Activated naive CD4-positive, alpha-beta T cell treated with anti-CD3 and anti-CD28 coated beads for 36 hours (primary cell): Measurements from ENCODE around the gene SPEF1. TPM values are rescaled to one million over a fixed set of nuclear protein-coding genes. Genes with fewer than 3 reads are reported as not detected.

Source experiments
- CTCF ChIA-PET: fragments of 350-600 bp; sonication (Branson Sonifier 250); formaldehyde crosslinking; loops from one replicate; lab custom pipeline; 2021; ENCODE audit warnings: antibody characterized with exemption; lab: Charles Lee
- DNase-seq: peaks from one replicate; pipeline ENCODE4 v3.0.0-alpha.2; 2020
- H3K27ac Mint-ChIP-seq: one replicate; pipeline ENCODE4 v1.8.0; 2021; ENCODE audit warnings: mild to moderate bottlenecking, mixed read lengths
- H3K27me3 Mint-ChIP-seq: one replicate; pipeline ENCODE4 v1.8.0; 2021; ENCODE audit warnings: low read depth, mixed read lengths
- H3K36me3 Mint-ChIP-seq: one replicate; pipeline ENCODE4 v1.8.0; 2021; ENCODE audit warnings: low read depth, mixed read lengths
- H3K4me1 Mint-ChIP-seq: one replicate; pipeline ENCODE4 v1.8.0; 2021; ENCODE audit warnings: low read depth, mixed read lengths
- H3K4me3 Mint-ChIP-seq: one replicate; pipeline ENCODE4 v1.8.0; 2021; ENCODE audit warnings: mild to moderate bottlenecking, moderate library complexity, mixed read lengths
- H3K9me3 Mint-ChIP-seq: one replicate; pipeline ENCODE4 v1.8.0; 2021; ENCODE audit warnings: mixed read lengths
- intact Hi-C: fragments of 100-400 bp; cut with micrococcal nuclease; formaldehyde crosslinking; loops from one replicate; pipeline ENCODE4 v1.15.1; 2023
- total RNA-seq, 2 experiments: library from RNA; stranded (reverse); gene quantifications; one replicate each; pipeline ENCODE4 v1.2.3, GENCODE V29; 2021

The SPEF1 gene
- total RNA-seq, 2 experiments from 2014 or later = not detected

DNA sequence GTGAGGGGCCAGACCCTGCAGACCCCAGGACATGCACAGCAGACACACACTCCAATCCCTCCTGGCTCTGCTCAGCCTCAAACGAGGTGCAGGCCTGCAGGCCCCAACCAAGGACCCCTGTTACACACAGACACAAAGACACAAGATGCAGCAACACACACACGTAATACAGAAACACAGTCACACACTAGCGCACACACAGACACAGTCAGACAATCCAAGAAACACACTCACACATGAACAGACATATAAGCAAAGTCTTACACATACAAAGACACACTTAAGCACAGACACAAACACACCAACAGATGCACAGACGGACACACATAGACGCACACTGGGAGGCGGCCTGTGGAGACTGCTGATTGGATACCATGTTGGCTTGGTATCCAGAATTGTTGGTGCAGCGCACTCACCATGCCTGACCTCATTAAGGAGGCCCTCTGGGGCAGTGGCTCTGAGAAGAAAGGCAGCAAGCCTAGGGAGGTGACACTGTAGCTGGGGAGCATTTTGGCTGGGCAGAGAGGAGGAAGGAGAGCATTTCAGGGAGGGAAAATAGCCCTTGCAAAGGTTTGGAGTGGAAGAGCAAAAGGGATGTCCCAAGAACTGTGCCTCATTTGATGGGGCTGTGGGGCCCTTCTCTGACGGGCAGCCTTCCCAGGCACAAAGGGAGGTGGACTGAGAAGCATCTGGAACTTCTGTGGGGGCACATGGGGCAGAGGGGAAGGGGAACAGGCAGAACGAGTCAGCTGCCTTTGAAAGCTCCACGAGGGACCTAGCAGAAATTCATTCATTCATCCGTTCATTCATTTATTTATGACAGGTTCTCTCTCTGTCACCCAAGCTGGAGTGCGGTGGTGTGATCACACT, 50.2 kb downstream of the SPEF1 start:
- no peaks in the 10 kb centered on the region for H3K9me3 Mint-ChIP-seq
- intact Hi-C loops = no loop called here
- H3K27me3 Mint-ChIP-seq = peaks cover 44% of the 10 kb centered on the region
- no peak for DNase-seq
- H3K4me1 Mint-ChIP-seq = no peaks in the 10 kb centered on the region
- no peak overlapping the region for H3K4me3 Mint-ChIP-seq
- no peaks in the 10 kb centered on the region for H3K36me3 Mint-ChIP-seq
- H3K27ac Mint-ChIP-seq = no peak overlapping the region
- CTCF ChIA-PET = interaction anchor here (0.6 to 0.9 kb wide), 2 partner anchors 35 to 415 kb away, joined by 3 read pairs; no protein-coding TSS in a partner anchor

DNA sequence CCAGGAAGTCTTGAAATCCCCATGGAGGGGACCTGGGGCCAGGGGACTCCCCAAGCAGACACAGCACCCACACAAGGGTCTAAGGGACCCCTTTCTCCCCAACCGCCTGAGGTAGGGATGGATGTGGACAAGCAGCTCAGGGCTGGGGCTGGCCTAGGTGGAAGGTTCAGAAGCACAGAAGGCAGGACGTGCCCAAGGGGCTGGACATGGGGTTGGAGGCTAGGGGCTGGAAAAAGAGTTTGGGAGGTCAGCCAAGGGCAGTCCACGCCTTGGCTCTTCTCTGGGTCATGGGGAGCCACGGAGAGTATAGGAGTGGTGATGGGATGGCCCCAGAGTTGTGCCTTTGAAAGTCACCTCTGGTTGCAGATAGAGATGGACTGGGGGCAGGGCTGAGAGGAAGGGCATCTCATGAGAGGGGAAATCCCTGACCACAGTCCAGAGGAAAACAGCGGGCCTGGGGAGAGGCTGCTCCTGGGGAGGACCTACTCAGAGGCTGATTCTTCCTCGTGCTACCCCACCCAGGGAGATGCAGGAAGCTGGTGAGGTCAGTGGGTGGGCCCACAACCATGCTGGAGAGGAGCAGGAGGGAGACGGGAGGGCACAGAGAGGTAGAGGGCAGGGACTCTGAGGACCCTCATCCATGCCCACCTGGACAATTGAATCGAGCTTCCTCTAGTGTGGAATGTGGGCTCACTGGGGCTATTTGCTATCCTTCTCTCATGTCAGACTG, 51.3 kb downstream of the SPEF1 start:
- Mint-ChIP-seq H3K27me3 (peaks cover 44% of the 10 kb centered on the region), H3K9me3 (no peaks in the 10 kb centered on the region), H3K4me1 (no peaks in the 10 kb centered on the region), H3K27ac (no peak overlapping the region), H3K4me3 (no peak overlapping the region), H3K36me3 (no peaks in the 10 kb centered on the region)
- intact Hi-C loops = no loop called here
- no peak for DNase-seq
- CTCF ChIA-PET = no interaction called here

DNA sequence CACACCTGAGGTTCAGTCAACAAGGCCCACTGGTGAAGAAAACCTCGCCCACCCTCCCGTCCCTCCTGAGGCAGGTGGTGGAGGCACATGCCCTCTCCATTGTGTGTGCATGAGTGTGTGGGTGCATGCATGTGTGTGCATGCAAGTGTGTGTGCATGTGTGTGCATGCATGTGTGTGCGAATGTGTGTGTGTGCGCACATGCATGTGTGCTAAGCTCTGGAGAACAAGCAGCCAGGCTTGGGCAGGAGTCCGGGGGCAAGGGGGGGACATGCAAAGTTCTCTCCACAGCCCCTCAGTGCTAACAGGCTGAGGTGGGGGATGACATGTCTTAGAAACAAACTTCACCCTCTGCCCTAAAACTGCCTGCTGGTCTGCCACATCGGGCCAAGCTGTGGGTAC, 51.9 kb downstream of the SPEF1 start:
- Mint-ChIP-seq H3K36me3 (no peaks in the 10 kb centered on the region), H3K27ac (no peak overlapping the region), H3K4me1 (no peaks in the 10 kb centered on the region), H3K9me3 (no peaks in the 10 kb centered on the region), H3K27me3 (peaks cover 44% of the 10 kb centered on the region), H3K4me3 (no peak overlapping the region)
- intact Hi-C loops = no loop called here
- CTCF ChIA-PET = no interaction called here
- DNase-seq = no peak

- H3K4me3 Mint-ChIP-seq = no peak overlapping the region
- no peak for DNase-seq
- CTCF ChIA-PET = no interaction called here
- no peaks in the 10 kb centered on the region for H3K36me3 Mint-ChIP-seq
- H3K9me3 Mint-ChIP-seq = no peaks in the 10 kb centered on the region
- H3K27me3 Mint-ChIP-seq = peaks cover 43% of the 10 kb centered on the region
- no peaks in the 10 kb centered on the region for H3K4me1 Mint-ChIP-seq
- intact Hi-C loops = no loop called here
- no peak overlapping the region for H3K27ac Mint-ChIP-seq
Measured at GRCh38 chr20:3728876-3729275, 52.4 kb downstream of the SPEF1 start.

- H3K27me3 Mint-ChIP-seq = peaks cover 40% of the 10 kb centered on the region
- H3K4me1 Mint-ChIP-seq = no peaks in the 10 kb centered on the region
- H3K4me3 Mint-ChIP-seq = no peak overlapping the region
- intact Hi-C loops = no loop called here
- H3K9me3 Mint-ChIP-seq = no peaks in the 10 kb centered on the region
- no peaks in the 10 kb centered on the region for H3K36me3 Mint-ChIP-seq
- H3K27ac Mint-ChIP-seq = no peak overlapping the region
- CTCF ChIA-PET = no interaction called here
- no peak for DNase-seq
Measured at GRCh38 chr20:3728354-3728753, 52.9 kb downstream of the SPEF1 start.

Other genes with a start within 250 kb of the SPEF1 start
- gene GFRA4, start 118.0 kb downstream of the SPEF1 start, total RNA-seq = not detected
- not detected for gene ADAM33, start 99.4 kb downstream of the SPEF1 start, total RNA-seq
- under 1 TPM in 1 of 2 experiments, not detected in 1; 0.02 TPM for gene SIGLEC1, start 68.8 kb downstream of the SPEF1 start, total RNA-seq
- gene HSPA12B, start 48.8 kb downstream of the SPEF1 start, total RNA-seq = not detected
- gene ADISSP, start 13.7 kb downstream of the SPEF1 start, total RNA-seq = 10 to 100 TPM; 47.9 to 50.4 TPM
- gene CENPB, start 5.3 kb upstream of the SPEF1 start, total RNA-seq = 10 to 100 TPM; 29.1 to 30.3 TPM
- 10 to 100 TPM; 94.8 to 97.7 TPM for gene CDC25B, start 14.9 kb upstream of the SPEF1 start, total RNA-seq
- gene AP5S1, start 39.1 kb upstream of the SPEF1 start, total RNA-seq = 1 to 10 TPM; 8.0 to 8.2 TPM
- gene MAVS, start 65.4 kb upstream of the SPEF1 start, total RNA-seq = 10 to 100 TPM; 14.8 to 16.0 TPM
- gene PANK2, start 107.9 kb upstream of the SPEF1 start, total RNA-seq = 10 to 100 TPM; 39.8 to 44.7 TPM
- 1 to 10 TPM; 2.9 to 3.8 TPM for gene RNF24, start 234.1 kb upstream of the SPEF1 start, total RNA-seq